Liver (tissue), 3 donors: ENCODE data around the gene ZNF354C.

Experiments used
- CTCF ChIP-seq: fragments of 150-350 bp; IDR thresholded peaks from 2 replicates; pipeline ENCODE4 v1.5.1; 2017; ENCODE audit warnings: improper control_type of control experiment, low read depth, low read length; ENCODE audit not compliant: missing input control
- EGR1 ChIP-seq, 2 donors: IDR thresholded peaks; 2 replicates each; pipeline ENCODE4 v1.6.1; 2016 to 2018; ENCODE audit warnings: antibody characterized with exemption in 2 of 2, low read depth in 2 of 2
- FOXA1 ChIP-seq: IDR thresholded peaks from 2 replicates; pipeline ENCODE4 v1.6.1; 2016; ENCODE audit warnings: antibody characterized with exemption
- GABPA ChIP-seq, 2 donors: IDR thresholded peaks in 1 of 2; conservative IDR thresholded peaks in 1 of 2; 2 replicates each; pipeline ENCODE4 v1.6.1; 2016; ENCODE audit warnings: antibody characterized with exemption in 2 of 2, mild to moderate bottlenecking in 1 of 2, moderate library complexity in 1 of 2
- JUND ChIP-seq, 2 donors: IDR thresholded peaks; 2 replicates each; pipeline ENCODE4 v1.6.1; 2016; ENCODE audit warnings: antibody characterized with exemption in 2 of 2
- MAX ChIP-seq: IDR thresholded peaks from 2 replicates; pipeline ENCODE4 v1.6.1; 2016; ENCODE audit warnings: antibody characterized with exemption
- RAD21 ChIP-seq, 2 donors: IDR thresholded peaks; 2 replicates each; pipeline ENCODE4 v1.6.1; 2016; ENCODE audit warnings: antibody characterized with exemption in 2 of 2, mild to moderate bottlenecking in 2 of 2
- REST ChIP-seq: IDR thresholded peaks from 2 replicates; pipeline ENCODE4 v1.6.1; 2016; ENCODE audit warnings: antibody characterized with exemption, mild to moderate bottlenecking
- RXRA ChIP-seq, 2 donors: IDR thresholded peaks; 2 replicates each; pipeline ENCODE4 v1.6.1; 2017 to 2018; ENCODE audit warnings: antibody characterized with exemption in 2 of 2, mild to moderate bottlenecking in 1 of 2
- SP1 ChIP-seq: IDR thresholded peaks from 2 replicates; pipeline ENCODE4 v1.6.1; 2018; ENCODE audit warnings: antibody characterized with exemption, mild to moderate bottlenecking
- TAF1 ChIP-seq: conservative IDR thresholded peaks from 2 replicates; pipeline ENCODE4 v1.6.1; 2016; ENCODE audit warnings: antibody characterized with exemption, mild to moderate bottlenecking
- YY1 ChIP-seq: IDR thresholded peaks from 2 replicates; pipeline ENCODE4 v1.6.1; 2016; ENCODE audit warnings: antibody characterized with exemption, mild to moderate bottlenecking
- donor health status: healthy.
- donor health status: healthy.

- TF ChIP-seq SP1 (no peak), CTCF (no peak), YY1 (no peak), JUND (IDR thresholded peaks at IDR 0.05) (no peak), MAX (no peak), RAD21 (IDR thresholded peaks at IDR 0.05) (no peak), TAF1 (no peak), FOXA1 (no peak), RXRA (IDR thresholded peaks at IDR 0.05) (no peak), REST (no peak), GABPA (IDR thresholded peaks at IDR 0.05 in 1 of 2, conservative IDR thresholded peaks at IDR 0.05 in 1 of 2) (no peak), EGR1 (IDR thresholded peaks at IDR 0.05; ENCODE audit: low read depth in 2 of 2) (no peak)
Observed at GRCh38 chr5:179114756-179115155, 54.6 kb downstream of the ZNF354C start.
